Left ventricle myocardium superior (tissue), 1 donor: ENCODE data around the gene SHLD1. TPM values are rescaled to one million over a fixed set of nuclear protein-coding genes. Genes with fewer than 3 reads are reported as not detected.
"Not testable (repeated sequence)": the region's sequence is repeated elsewhere in the genome, so short reads cannot be mapped to it uniquely, and the experiment has no call there.

Source experiments
- ATAC-seq: fragments of 200-7000 bp; cut with Tn5 transposase; one replicate; pipeline ENCODE4 v1.9.1; 2020; ENCODE audit warnings: mild to moderate bottlenecking, moderate library complexity
- DNase-seq: peaks from one replicate; pipeline ENCODE4 v3.0.0-alpha.2; 2020
- intact Hi-C: fragments of 100-400 bp; cut with micrococcal nuclease; formaldehyde crosslinking; loops from one replicate; pipeline ENCODE4 v1.11.0; 2022
- total RNA-seq: library from RNA; stranded (reverse); fragmentation: NEBNext Ultra II Directional; extraction: Animal tissue kit (Norgen Biotek cat#: 25700); gene quantifications from one replicate; pipeline ENCODE4 v1.2.1, GENCODE V29; 2021
- donor health status: DM: no; HTN: yes; CAD: no; lungs with severe emphysema.

The SHLD1 gene
- total RNA-seq, 1 donor from 2014 or later: 6.9 TPM

DNA sequence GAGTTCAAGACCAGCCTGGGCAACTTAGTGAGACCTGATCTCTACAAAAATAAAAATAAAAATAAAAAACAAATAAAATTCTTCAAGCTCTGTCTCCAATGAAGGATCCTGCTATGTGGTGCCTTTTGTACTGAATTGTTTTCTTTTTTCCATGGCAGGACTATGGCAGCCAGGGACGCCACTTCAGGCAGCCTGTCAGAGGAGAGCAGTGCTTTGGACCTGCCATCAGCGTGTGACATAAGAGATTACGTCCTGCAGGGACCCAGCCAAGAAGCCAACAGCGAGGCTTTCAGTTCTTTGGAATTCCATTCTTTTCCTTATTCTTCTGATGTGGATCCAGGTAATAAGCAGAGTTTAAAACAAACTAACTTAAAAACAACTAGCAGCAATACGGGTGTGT is 22.5 kb downstream of the SHLD1 start:
- intact Hi-C loops: no loop called here
- DNase-seq (no peak), ATAC-seq (peak; percentile 71)

DNA sequence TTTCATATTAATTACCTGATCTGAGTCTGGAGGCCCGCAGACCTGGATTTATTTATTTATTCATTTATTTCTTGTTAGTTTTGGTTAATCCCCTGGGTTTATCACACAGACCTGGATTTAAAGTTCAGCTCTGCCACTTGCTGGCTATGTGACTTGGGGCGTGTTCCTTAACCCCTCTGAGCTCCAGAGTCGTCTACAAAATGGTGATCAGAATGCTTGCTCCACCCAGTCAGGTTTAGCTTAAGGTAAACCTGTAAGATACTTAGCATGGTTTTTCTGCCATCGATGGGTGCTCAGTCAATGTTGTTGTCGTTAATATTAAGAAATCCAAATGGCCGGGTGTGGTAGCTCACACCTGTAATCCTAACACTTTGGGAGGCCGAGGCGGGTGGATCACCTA is 23.4 kb downstream of the SHLD1 start:
- ATAC-seq: no peak
- DNase-seq: no peak
- intact Hi-C loops: no loop called here

DNA sequence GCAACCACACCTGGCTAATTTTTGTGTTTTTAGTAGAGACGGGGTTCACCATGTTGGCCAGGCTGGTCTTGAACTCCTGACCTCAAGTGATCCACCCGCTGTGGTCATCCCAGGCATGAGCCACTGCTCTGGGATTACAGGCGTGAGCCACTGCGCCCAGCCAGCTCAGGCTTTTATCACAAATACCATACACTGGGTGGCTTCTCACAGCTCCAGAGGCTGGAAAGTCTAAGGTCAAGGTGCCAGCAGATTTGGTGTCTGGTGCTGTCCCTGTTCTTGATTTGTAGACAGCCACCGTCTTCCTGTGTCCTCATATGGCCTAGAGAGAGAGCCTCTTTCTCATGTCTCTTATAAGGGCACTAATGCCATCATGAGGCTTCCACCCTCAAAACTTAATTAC is 25.9 kb downstream of the SHLD1 start:
- intact Hi-C loops: no loop called here
- peak; percentile 39 for DNase-seq
- ATAC-seq: peak; percentile 69

DNA sequence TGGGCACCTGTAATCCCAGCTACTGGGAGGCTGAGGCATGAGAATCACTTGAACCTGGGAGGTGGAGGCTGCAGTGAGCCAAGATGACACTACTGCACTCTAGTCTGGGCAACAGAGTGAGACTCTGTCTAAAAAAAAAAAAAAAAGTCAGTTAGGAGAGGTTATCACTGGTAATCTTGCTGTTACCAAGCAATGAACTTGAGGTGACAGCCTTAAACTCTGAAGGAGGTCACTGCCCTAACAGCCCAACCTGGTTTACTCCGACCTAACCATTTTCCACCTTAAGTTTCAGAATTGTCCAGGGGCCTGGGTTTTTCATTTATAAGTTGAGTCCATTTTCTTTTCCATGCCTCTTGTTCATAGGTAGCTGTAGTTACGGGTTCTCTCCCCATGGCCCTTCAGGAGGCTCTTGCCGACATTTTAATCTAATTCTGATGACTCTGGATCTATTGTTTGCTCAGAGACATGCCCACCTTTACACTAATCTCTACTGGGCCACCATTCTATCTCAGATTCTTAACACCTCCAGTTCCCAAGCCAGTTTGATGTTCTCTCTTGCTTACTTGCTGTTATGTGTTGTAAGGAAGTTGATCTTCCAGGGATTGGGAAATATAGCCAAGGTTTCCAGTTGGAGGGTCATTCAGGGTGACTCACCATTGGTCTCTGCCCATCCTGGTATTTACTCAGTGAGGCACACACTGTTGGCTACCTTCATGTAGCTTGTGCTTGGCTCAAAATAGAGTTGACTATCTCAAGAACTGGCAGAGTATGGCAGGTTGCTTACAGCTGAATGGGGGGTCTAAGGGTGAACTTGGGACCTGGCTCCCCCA is 29.1 kb downstream of the SHLD1 start:
- intact Hi-C loops: no loop called here
- DNase-seq (no peak), ATAC-seq (peak; percentile 79)

DNA sequence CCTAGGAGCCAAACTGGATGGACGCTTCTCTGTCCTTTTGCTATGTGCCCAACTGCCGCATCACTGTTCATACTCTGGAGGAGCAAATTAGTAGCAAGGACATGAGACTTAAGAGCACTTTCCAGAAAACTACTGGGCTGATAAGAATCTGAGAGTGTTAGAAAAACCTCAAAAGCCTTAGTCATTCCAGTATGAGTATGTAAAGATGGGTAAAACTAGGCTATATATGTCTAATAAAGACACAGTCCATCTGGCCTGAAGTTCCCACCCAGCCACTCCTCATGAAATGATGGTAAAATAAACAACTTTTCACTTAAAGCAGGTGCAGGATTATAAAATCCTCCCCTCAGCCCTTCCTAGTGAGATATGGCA is 30.6 kb downstream of the SHLD1 start:
- DNase-seq (no peak), ATAC-seq (no peak)
- intact Hi-C loops: no loop called here

DNA sequence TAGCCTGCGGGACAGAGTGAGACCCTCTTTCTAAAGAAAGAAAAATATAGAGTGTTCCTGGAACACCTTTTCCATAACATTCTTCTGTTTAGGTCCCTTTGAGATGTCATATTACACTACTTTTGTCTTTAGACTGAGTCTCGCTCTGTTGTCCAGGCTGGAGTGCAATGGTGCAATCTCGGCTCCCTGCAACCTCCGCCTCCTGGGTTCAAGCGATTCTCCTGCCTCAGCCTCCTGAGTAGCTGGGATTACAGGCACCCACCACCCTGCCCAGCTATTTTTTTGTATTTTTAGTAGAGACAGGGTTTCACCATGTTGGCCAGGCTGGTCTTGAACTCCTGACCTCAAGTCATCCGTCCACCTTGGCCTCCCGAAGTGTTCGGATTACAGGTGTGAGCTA is 31.2 kb downstream of the SHLD1 start:
- DNase-seq, intact Hi-C loops, ATAC-seq: not testable (repeated sequence)

DNA sequence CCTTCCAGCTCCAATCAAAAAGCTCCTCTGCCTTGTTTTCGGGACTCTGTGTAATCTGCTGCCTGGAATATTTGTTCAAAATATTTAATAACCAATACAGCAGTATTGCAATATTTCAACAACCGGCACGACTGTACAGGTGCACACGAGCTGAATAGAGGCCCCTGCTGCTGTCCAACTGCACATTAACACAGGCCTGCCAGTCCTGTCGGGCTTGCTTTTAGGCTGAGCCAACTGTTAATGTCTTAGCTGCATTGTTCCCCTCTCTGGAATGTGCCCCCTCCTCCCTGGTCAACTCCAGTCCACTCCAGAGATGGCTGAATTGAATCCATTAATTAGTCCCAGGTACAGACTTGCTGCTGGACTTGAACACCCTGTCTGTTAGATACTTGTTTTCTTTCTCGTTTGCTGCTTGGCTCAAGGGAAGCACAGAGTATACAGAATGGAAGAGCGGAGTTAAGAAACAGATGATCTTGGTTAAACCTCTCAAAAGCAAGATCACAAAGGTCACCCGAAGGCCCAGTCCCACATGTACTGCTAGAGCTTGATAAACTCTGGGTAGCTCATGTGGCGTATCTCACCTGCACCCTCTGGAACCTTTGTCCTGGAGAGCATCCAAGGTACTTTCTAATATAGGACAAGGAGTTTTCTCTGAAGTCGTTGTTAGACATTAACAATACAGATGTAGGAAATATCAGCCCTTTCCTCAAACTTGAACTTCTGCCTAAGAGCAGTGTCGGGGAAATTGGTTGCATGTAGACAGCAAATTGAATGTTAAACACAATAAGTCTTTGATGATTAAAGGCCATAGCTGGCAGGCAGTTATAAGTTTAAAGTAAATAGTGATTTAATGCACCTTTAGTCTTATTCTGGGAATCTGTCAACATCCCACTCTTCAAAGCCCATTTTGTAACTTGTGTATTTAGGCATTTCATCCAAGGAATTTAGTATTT is 31.9 kb downstream of the SHLD1 start:
- DNase-seq: no peak
- ATAC-seq: peak; percentile 83
- intact Hi-C loops: no loop called here

DNA sequence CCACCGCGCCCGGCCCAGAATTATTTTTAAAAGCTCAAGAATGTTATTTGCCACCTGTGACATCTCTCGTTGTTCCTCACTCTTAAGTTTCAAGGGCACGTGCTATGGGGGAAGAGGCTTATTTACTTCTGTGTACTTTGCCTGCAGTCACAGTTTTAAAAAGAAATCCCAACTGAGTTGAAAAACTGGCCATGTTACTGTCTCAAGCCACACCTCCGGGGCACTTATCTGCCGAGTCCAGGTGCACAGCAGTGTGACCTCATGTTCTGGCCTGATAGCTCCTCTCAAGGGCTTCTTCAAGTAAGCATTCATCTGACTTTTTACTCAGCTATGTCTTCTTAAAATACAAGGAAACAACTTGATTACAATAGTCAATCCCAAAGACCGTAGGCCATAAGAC is 34.5 kb downstream of the SHLD1 start:
- ATAC-seq: no peak
- intact Hi-C loops: loop anchor here (5.0 kb wide), 1 partner anchor 217 kb away; no protein-coding TSS in a partner anchor
- no peak for DNase-seq

DNA sequence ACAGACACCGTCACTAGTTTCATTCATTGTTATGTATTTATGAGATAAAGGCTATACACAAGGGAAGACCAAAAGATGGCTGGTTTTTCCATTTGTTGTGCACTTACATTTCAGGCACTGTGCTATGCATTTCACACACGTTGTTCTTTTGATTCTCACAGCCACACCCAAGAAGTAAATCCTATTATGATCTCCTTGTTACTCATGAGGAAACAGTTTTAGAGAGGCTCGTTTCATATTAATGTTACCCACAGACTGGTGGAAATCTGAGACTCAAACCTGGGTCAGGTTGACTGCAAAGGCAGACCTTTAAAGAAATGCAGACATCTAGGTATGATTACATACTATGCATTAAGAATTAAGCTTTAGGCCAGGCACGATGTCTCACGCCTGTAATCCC is 34.9 kb downstream of the SHLD1 start:
- DNase-seq (no peak), ATAC-seq (no peak)
- intact Hi-C loops: loop anchor here (5.0 kb wide), 1 partner anchor 218 kb away; no protein-coding TSS in a partner anchor

DNA sequence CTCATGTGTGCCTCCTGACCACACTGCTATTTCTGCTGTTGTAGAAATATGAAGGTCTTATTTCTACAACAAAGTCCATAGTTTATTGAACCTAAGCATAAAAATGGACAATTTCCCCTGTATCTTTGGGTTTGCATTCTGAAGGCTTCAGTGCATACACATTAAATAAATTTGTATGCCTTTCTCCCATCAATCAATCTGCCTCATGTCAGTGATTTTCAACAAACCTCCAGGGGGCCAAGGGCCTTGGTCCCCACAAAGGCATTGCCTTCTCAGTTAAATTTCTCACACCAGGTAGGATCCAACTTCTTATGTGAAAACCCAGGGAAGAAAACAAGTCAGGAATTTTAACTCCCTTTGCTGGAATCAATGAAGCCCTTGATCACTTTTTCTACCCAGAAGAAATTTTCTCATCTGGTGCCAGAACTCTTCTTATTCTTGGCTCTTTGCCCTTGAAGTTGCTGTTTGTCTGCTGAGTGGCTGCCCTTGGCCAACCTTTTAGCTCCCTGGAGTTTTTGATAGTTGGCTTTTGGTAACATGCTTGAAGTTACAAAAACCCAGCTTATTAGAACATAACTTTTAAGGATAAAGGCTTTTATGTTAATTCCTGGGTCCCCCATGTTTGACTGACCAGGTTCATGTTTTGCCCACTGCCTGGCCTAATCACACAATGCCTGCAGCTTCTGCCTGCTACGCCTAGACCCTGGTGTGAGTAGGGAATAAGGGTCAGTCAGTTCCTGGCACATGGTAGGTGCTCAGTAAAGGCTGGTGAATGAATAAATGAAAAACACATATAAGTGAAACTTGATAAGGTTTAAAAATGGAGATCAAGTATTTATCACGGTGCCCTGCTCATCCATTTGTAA is 37.0 kb downstream of the SHLD1 start:
- DNase-seq: no peak
- intact Hi-C loops: loop anchor here (5.0 kb wide), 1 partner anchor 220 kb away; no protein-coding TSS in a partner anchor
- ATAC-seq: peak; percentile 76

DNA sequence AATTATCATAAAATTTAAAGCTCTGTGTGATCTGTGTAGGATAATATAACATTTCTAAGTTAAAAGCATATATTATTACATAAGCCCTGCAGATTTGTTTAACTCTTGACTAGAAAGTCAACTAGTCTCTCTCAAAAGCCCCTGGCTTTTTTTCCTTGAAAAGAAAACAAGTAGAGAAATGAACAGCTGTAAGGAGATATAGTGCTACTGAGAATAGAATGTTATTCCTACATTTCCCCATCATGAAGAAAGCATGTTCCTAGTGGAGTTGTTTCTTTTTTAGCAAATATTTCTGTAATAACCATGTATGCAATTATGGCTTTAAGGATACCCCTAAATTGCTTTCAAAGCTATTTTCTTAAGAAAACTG is 37.6 kb downstream of the SHLD1 start:
- no peak for DNase-seq
- intact Hi-C loops: loop anchor here (2.0 to 5.0 kb wide), 2 partner anchors 220 to 259 kb away; no protein-coding TSS in a partner anchor
- no peak for ATAC-seq

DNA sequence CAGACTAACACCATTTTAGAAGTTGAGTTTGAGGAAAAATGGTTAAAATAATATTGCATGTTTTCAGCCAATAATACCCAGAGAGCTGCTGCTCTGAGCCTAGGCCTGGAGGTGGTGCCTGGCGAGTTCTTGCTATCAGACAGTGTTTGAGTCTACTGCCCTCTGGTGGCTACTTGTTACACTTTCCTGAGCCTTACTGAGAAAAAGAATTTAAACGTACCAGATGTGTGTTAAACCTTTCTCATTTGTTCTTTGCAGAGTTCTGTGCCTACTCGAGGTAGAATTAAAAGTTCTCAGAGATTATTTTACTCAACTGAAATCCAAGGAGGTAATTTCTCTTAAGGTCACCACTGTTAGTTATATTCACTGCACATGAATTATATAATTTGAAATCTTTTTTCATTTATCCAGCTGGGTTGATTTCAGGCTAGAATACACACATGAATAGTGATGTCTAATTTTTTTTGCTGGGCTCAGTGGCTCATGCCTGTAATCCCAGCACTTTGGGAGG is 38.2 kb downstream of the SHLD1 start:
- ATAC-seq: peak; percentile 94
- peak; percentile 71 for DNase-seq
- intact Hi-C loops: loop anchor here (2.0 to 5.0 kb wide), 2 partner anchors 221 to 260 kb away; no protein-coding TSS in a partner anchor

DNA sequence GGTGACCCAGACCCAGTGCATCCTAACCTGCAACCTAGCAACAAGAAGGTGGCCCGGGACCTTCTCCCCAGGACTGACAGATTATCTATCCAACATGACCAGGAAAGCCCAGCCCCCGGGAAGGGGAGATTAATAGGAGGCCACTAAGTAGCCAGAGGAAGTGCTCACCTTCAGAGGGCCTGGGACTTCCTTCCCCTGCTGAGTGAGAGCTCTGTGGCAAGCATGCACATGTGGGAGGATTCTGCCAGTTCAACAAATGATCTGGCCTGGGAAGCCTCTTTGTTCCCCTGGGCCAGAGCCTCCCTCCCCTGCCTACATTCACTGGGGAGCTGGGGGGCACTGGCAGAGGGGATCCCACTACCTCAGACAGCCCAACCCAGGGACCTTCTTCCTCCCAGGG is 39.6 kb downstream of the SHLD1 start:
- DNase-seq: no peak
- ATAC-seq: no peak
- intact Hi-C loops: loop anchor here (2.0 to 5.0 kb wide), 2 partner anchors 223 to 261 kb away; no protein-coding TSS in a partner anchor

DNA sequence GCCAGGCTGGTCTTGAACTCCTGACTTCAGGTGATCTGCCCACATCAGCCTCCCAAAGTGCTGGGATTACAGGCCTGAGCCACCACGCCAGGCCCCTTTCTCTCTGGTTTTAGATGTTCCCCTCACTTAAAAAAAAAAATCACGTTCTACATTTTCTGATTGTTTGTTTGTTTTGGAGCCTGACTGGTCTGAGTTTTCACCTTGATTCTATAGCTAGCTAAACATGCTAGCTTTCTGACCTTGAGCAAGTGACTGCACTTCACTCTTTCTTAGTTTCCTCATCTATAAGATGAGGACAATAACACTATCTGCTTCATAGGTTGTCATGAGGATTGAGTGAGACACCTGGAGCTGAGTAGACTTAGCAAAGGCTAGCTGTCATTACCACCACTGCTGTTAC is 43.7 kb downstream of the SHLD1 start:
- no peak for DNase-seq
- intact Hi-C loops: no loop called here
- no peak for ATAC-seq

DNA sequence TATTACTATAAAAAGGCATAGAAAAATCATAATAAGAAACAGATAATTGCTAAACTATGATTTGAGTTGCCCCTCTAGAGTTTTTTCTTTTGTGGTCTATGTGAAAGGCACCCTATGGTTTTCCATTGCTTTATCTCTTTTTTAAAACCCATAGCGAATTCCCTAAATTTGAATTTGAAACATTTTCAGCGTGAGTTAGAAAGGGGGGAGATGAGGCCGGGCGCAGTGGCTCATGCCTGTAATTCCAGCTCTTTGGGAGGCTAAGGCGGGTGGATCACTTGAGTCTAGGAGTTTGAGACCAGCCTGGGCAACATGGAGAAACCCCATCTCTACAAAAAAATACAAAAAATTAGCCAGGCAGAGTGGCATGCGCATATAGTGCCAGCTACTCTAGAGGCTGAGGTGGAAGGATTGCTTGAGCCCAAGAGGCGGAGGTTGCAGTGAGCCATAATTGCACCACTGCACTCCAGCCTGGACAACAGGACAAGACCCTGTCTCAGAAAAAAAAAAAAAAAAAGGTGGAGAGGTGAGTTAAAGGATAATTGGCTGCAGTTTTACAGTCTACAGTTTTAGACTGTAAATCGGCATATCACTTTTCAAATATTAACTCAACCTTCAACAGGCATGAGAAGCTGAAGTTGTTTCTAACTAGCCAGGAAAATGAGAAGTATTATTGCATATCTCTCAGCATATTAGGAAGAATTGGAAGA is 46.3 kb downstream of the SHLD1 start:
- DNase-seq: no peak
- no peak for ATAC-seq
- intact Hi-C loops: no loop called here

DNA sequence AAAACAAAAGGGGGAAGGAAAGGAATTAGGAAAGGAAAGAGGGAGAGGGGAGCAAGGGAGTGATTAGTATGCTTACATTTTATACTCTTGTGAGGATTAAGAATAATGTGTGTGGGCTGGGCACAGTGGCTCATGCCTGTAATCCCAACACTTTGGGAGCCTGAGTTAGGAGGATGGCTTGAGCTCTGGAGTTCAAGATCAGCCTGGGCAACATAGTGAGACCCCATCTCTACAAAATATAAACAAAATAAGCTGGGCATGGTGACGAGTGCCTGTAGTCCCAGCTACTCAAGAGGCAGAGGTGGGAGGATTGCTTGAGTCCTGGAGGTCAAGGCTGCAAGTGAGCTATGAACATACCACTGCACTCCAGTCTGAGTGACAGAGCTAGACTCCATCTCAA is 47.0 kb downstream of the SHLD1 start:
- ATAC-seq (no peak), DNase-seq (no peak)
- intact Hi-C loops: no loop called here

DNA sequence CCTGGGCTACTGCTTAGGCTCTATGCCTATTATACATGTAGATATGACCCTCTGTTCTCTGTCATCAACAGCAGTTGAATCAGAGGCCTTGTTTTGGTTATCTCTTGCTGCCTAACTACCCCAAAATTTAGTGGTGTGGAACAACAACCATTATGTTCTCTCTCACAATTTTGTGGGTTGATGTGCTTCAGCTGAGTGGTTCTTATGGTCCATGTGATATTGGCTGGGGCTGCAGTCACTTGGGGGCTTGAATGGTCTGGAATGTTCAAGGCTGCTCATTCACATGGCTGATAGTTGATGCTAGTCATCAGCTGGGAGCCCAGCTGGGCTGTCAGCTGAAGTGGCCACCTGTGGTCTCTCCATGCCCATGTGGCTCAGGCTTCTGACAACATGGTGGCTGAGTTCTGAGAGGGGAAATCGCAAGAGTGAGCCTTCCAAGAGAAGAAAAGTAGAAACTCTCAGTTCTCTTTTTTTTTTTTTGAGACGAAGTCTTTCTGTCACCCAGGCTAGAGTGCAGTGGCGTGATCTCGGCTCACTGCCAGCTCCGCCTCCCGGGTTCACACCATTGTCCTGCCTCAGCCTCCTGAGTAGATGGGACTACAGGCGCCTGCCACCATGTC is 47.8 kb downstream of the SHLD1 start:
- ATAC-seq (peak; percentile 24), DNase-seq (peak; percentile 54)
- intact Hi-C loops: no loop called here
